ENCODE results near the gene APOL6.

The APOL6 gene

GRCh38 chr22:35684270-35684700 is 36.0 kb downstream of the APOL6 start:
- no peaks in the 10 kb centered on the region for H3K4me1 ChIP-seq (ENCODE audit: control extremely low read depth in 1 of 4, control insufficient read depth in 4 of 4, insufficient read depth in 4 of 4, low read length in 3 of 4)
- no peak for DNase-seq
- peaks cover 0 to 8% (median 3%) of the 10 kb centered on the region in 5 experiments for H3K9me3 ChIP-seq (ENCODE audit: control extremely low read depth in 1 of 5, control insufficient read depth in 4 of 5, insufficient read depth in 2 of 5, low read depth in 1 of 5, low read length in 4 of 5)
- ChIA-PET POLR2A (no interaction called here), CTCF (no interaction called here)
- no peaks in the 10 kb centered on the region for H3K36me3 ChIP-seq (ENCODE audit: control insufficient read depth in 4 of 4, insufficient read depth in 4 of 4, low read length in 3 of 4)
- H3K27me3 ChIP-seq (replicated peaks in 2 of 5; ENCODE audit: control insufficient read depth in 4 of 5, insufficient read depth in 5 of 5, low read length in 4 of 5), result no peaks in the 10 kb centered on the region
- no peak overlapping the region for H3K27ac ChIP-seq (ENCODE audit: insufficient read depth in 1 of 2, low read depth in 1 of 2, low read length in 2 of 2, poor library complexity in 1 of 2, severe bottlenecking in 2 of 2)
- WGBS (ENCODE audit: insufficient coverage), result 71% methylated on average over 1 of the region's 3 CpGs
- H3K4me3 ChIP-seq (ENCODE audit: control insufficient read depth in 1 of 7, extremely low read depth in 1 of 7, insufficient read depth in 4 of 7, low read depth in 2 of 7, low read length in 6 of 7), result no peak overlapping the region

- H3K9me3 ChIP-seq (ENCODE audit: control extremely low read depth in 1 of 5, control insufficient read depth in 4 of 5, insufficient read depth in 2 of 5, low read depth in 1 of 5, low read length in 4 of 5), result peaks cover 0 to 8% (median 3%) of the 10 kb centered on the region in 5 experiments
- H3K27ac ChIP-seq (ENCODE audit: insufficient read depth in 1 of 2, low read depth in 1 of 2, low read length in 2 of 2, poor library complexity in 1 of 2, severe bottlenecking in 2 of 2), result no peak overlapping the region
- no peak overlapping the region for H3K4me3 ChIP-seq (ENCODE audit: control insufficient read depth in 1 of 7, extremely low read depth in 1 of 7, insufficient read depth in 4 of 7, low read depth in 2 of 7, low read length in 6 of 7)
- H3K27me3 ChIP-seq (replicated peaks in 2 of 5; ENCODE audit: control insufficient read depth in 4 of 5, insufficient read depth in 5 of 5, low read length in 4 of 5), result no peaks in the 10 kb centered on the region
- H3K36me3 ChIP-seq (ENCODE audit: control insufficient read depth in 4 of 4, insufficient read depth in 4 of 4, low read length in 3 of 4), result no peaks in the 10 kb centered on the region
- no peaks in the 10 kb centered on the region for H3K4me1 ChIP-seq (ENCODE audit: control extremely low read depth in 1 of 4, control insufficient read depth in 4 of 4, insufficient read depth in 4 of 4, low read length in 3 of 4)
- DNase-seq, result no peak
- ChIA-PET POLR2A (no interaction called here), CTCF (no interaction called here)
These were observed 36.5 kb downstream of the APOL6 start for GRCh38 chr22:35684732-35685131.

GRCh38 chr22:35685731-35686130 is 37.5 kb downstream of the APOL6 start:
- DNase-seq, result no peak
- Histone ChIP-seq H3K36me3 (ENCODE audit: control insufficient read depth in 4 of 4, insufficient read depth in 4 of 4, low read length in 3 of 4) (no peaks in the 10 kb centered on the region), H3K9me3 (ENCODE audit: control extremely low read depth in 1 of 5, control insufficient read depth in 4 of 5, insufficient read depth in 2 of 5, low read depth in 1 of 5, low read length in 4 of 5) (peaks cover 0 to 8% (median 3%) of the 10 kb centered on the region in 5 experiments), H3K4me3 (ENCODE audit: control insufficient read depth in 1 of 7, extremely low read depth in 1 of 7, insufficient read depth in 4 of 7, low read depth in 2 of 7, low read length in 6 of 7) (no peak overlapping the region), H3K4me1 (ENCODE audit: control extremely low read depth in 1 of 4, control insufficient read depth in 4 of 4, insufficient read depth in 4 of 4, low read length in 3 of 4) (no peaks in the 10 kb centered on the region), H3K27ac (ENCODE audit: insufficient read depth in 1 of 2, low read depth in 1 of 2, low read length in 2 of 2, poor library complexity in 1 of 2, severe bottlenecking in 2 of 2) (no peak overlapping the region), H3K27me3 (replicated peaks in 2 of 5; ENCODE audit: control insufficient read depth in 4 of 5, insufficient read depth in 5 of 5, low read length in 4 of 5) (no peaks in the 10 kb centered on the region)
- CTCF ChIA-PET, result no interaction called here
- 84% methylated on average over 9 of the region's 11 CpGs for WGBS (ENCODE audit: insufficient coverage)
- POLR2A ChIA-PET, result interaction anchor here (0.6 kb wide), 1 partner anchor 7 kb away, joined by 4 read pairs; no protein-coding TSS in a partner anchor

GRCh38 chr22:35686298-35686697 is 38.1 kb downstream of the APOL6 start:
- 93% methylated on average over 3 of the region's 4 CpGs for WGBS (ENCODE audit: insufficient coverage)

GRCh38 chr22:35687461-35687860 is 39.2 kb downstream of the APOL6 start:
- POLR2A ChIA-PET, result no interaction called here
- WGBS (ENCODE audit: insufficient coverage), result 89% methylated on average over 4 of the region's 6 CpGs

More at GRCh38 chr22:35686298-35686697, 38.1 kb downstream of the APOL6 start:
- Histone ChIP-seq H3K4me3 (ENCODE audit: control insufficient read depth in 1 of 7, extremely low read depth in 1 of 7, insufficient read depth in 4 of 7, low read depth in 2 of 7, low read length in 6 of 7) (no peak overlapping the region), H3K9me3 (ENCODE audit: control extremely low read depth in 1 of 5, control insufficient read depth in 4 of 5, insufficient read depth in 2 of 5, low read depth in 1 of 5, low read length in 4 of 5) (peaks cover 0 to 8% (median 3%) of the 10 kb centered on the region in 5 experiments), H3K27me3 (replicated peaks in 2 of 5; ENCODE audit: control insufficient read depth in 4 of 5, insufficient read depth in 5 of 5, low read length in 4 of 5) (no peaks in the 10 kb centered on the region), H3K27ac (ENCODE audit: insufficient read depth in 1 of 2, low read depth in 1 of 2, low read length in 2 of 2, poor library complexity in 1 of 2, severe bottlenecking in 2 of 2) (no peak overlapping the region), H3K36me3 (ENCODE audit: control insufficient read depth in 4 of 4, insufficient read depth in 4 of 4, low read length in 3 of 4) (no peaks in the 10 kb centered on the region), H3K4me1 (ENCODE audit: control extremely low read depth in 1 of 4, control insufficient read depth in 4 of 4, insufficient read depth in 4 of 4, low read length in 3 of 4) (no peaks in the 10 kb centered on the region)
- DNase-seq, result no peak
- CTCF ChIA-PET, result no interaction called here
- POLR2A ChIA-PET, result interaction anchor here (0.6 kb wide), 1 partner anchor 8 kb away, joined by 4 read pairs; no protein-coding TSS in a partner anchor

GRCh38 chr22:35688913-35689675 is 40.8 kb downstream of the APOL6 start:
- H3K4me1 ChIP-seq (ENCODE audit: control extremely low read depth in 1 of 4, control insufficient read depth in 4 of 4, insufficient read depth in 4 of 4, low read length in 3 of 4), result no peaks in the 10 kb centered on the region
- H3K36me3 ChIP-seq (ENCODE audit: control insufficient read depth in 4 of 4, insufficient read depth in 4 of 4, low read length in 3 of 4), result no peaks in the 10 kb centered on the region
- 90% methylated on average over 8 of the region's 10 CpGs for WGBS (ENCODE audit: insufficient coverage)
- H3K4me3 ChIP-seq (ENCODE audit: control insufficient read depth in 1 of 7, extremely low read depth in 1 of 7, insufficient read depth in 4 of 7, low read depth in 2 of 7, low read length in 6 of 7), result no peak overlapping the region
- H3K27me3 ChIP-seq (replicated peaks in 2 of 5; ENCODE audit: control insufficient read depth in 4 of 5, insufficient read depth in 5 of 5, low read length in 4 of 5), result no peaks in the 10 kb centered on the region
- H3K27ac ChIP-seq (ENCODE audit: insufficient read depth in 1 of 2, low read depth in 1 of 2, low read length in 2 of 2, poor library complexity in 1 of 2, severe bottlenecking in 2 of 2), result no peak overlapping the region
- no peak for DNase-seq
- peaks cover 0 to 2% (median 0%) of the 10 kb centered on the region in 5 experiments for H3K9me3 ChIP-seq (ENCODE audit: control extremely low read depth in 1 of 5, control insufficient read depth in 4 of 5, insufficient read depth in 2 of 5, low read depth in 1 of 5, low read length in 4 of 5)
- ChIA-PET POLR2A (no interaction called here), CTCF (interaction anchor here (0.6 kb wide), 1 partner anchor 359 kb away, joined by 4 read pairs; no protein-coding TSS in a partner anchor)

More at GRCh38 chr22:35687461-35687860, 39.2 kb downstream of the APOL6 start:
- CTCF ChIA-PET, result no interaction called here
- DNase-seq, result no peak
- H3K9me3 ChIP-seq (ENCODE audit: control extremely low read depth in 1 of 5, control insufficient read depth in 4 of 5, insufficient read depth in 2 of 5, low read depth in 1 of 5, low read length in 4 of 5), result peaks cover 0 to 2% (median 0%) of the 10 kb centered on the region in 5 experiments
- H3K27me3 ChIP-seq (replicated peaks in 2 of 5; ENCODE audit: control insufficient read depth in 4 of 5, insufficient read depth in 5 of 5, low read length in 4 of 5), result no peaks in the 10 kb centered on the region
- no peaks in the 10 kb centered on the region for H3K36me3 ChIP-seq (ENCODE audit: control insufficient read depth in 4 of 4, insufficient read depth in 4 of 4, low read length in 3 of 4)
- no peak overlapping the region for H3K4me3 ChIP-seq (ENCODE audit: control insufficient read depth in 1 of 7, extremely low read depth in 1 of 7, insufficient read depth in 4 of 7, low read depth in 2 of 7, low read length in 6 of 7)
- H3K4me1 ChIP-seq (ENCODE audit: control extremely low read depth in 1 of 4, control insufficient read depth in 4 of 4, insufficient read depth in 4 of 4, low read length in 3 of 4), result no peaks in the 10 kb centered on the region
- no peak overlapping the region for H3K27ac ChIP-seq (ENCODE audit: insufficient read depth in 1 of 2, low read depth in 1 of 2, low read length in 2 of 2, poor library complexity in 1 of 2, severe bottlenecking in 2 of 2)

- Histone ChIP-seq H3K27me3 (replicated peaks in 2 of 5; ENCODE audit: control insufficient read depth in 4 of 5, insufficient read depth in 5 of 5, low read length in 4 of 5) (no peaks in the 10 kb centered on the region), H3K4me1 (ENCODE audit: control extremely low read depth in 1 of 4, control insufficient read depth in 4 of 4, insufficient read depth in 4 of 4, low read length in 3 of 4) (no peaks in the 10 kb centered on the region), H3K4me3 (ENCODE audit: control insufficient read depth in 1 of 7, extremely low read depth in 1 of 7, insufficient read depth in 4 of 7, low read depth in 2 of 7, low read length in 6 of 7) (no peak overlapping the region), H3K9me3 (ENCODE audit: control extremely low read depth in 1 of 5, control insufficient read depth in 4 of 5, insufficient read depth in 2 of 5, low read depth in 1 of 5, low read length in 4 of 5) (peaks cover 0 to 2% (median 0%) of the 10 kb centered on the region in 5 experiments), H3K27ac (ENCODE audit: insufficient read depth in 1 of 2, low read depth in 1 of 2, low read length in 2 of 2, poor library complexity in 1 of 2, severe bottlenecking in 2 of 2) (no peak overlapping the region), H3K36me3 (ENCODE audit: control insufficient read depth in 4 of 4, insufficient read depth in 4 of 4, low read length in 3 of 4) (no peaks in the 10 kb centered on the region)
- ChIA-PET CTCF (no interaction called here), POLR2A (no interaction called here)
- no peak for DNase-seq
- no CpG with 5 or more reads among the region's 1 CpG for WGBS (ENCODE audit: insufficient coverage)
These were observed 41.8 kb downstream of the APOL6 start for GRCh38 chr22:35690001-35690400.

Measured in common myeloid progenitor, CD34-positive (primary cell).